IMR-90 (cell line): ENCODE measurements around the gene KHNYN. TPM values are rescaled to one million over a fixed set of nuclear protein-coding genes. Genes with fewer than 3 reads are reported as not detected.

Experiments used
- ATAC-seq: fragments of 200-7000 bp; cut with Tn5 transposase; 2 replicates; pipeline ENCODE4 v1.9.1; 2020; ENCODE audit warnings: low read depth, mild to moderate bottlenecking, moderate library complexity
- BruUV-seq: library from RNA; stranded (reverse); fragments of 400-500 nt; replicated peaks from 2 replicates; lab custom pipeline; 2021; lab: Mats Ljungman, UMichigan
- CTCF ChIA-PET: fragments of 300-600 bp; formaldehyde crosslinking; extraction: SDS; loops from one replicate; lab custom pipeline; 2021; ENCODE audit warnings: antibody characterized with exemption; lab: Yijun Ruan, JAX
- POLR2A ChIA-PET: fragments of 300-600 bp; sonication (Branson Sonifier 250); formaldehyde crosslinking; loops from one replicate; lab custom pipeline; 2022; ENCODE audit warnings: antibody characterized with exemption; ENCODE audit not compliant: unreplicated experiment; lab: Charles Lee
- DNase-seq: peaks from one replicate; pipeline ENCODE4 v3.0.0; 2013
- H2AFZ ChIP-seq: replicated peaks from 2 replicates; pipeline ENCODE3; 2013; ENCODE audit warnings: low read length, mild to moderate bottlenecking; ENCODE audit not compliant: poor library complexity
- H2AK5ac ChIP-seq: 2 replicates; pipeline ENCODE4 v1.6.1; 2013; ENCODE audit warnings: low read depth, low read length, inconsistent platforms
- H2AK9ac ChIP-seq: replicated peaks from 2 replicates; pipeline ENCODE3; 2013; ENCODE audit warnings: mild to moderate bottlenecking, low read depth, low read length, moderate library complexity; ENCODE audit not compliant: poor library complexity
- H2BK120ac ChIP-seq: 2 replicates; pipeline ENCODE4 v1.6.1; 2013; ENCODE audit warnings: low read depth, low read length, inconsistent platforms
- H2BK15ac ChIP-seq: 3 replicates; pipeline ENCODE4 v1.6.1; 2013; ENCODE audit warnings: low read depth, low read length, inconsistent platforms
- H2BK20ac ChIP-seq: 2 replicates; pipeline ENCODE4 v1.6.1; 2013; ENCODE audit warnings: low read depth, mild to moderate bottlenecking, inconsistent platforms, low read length, moderate library complexity
- H2BK5ac ChIP-seq: 2 replicates; pipeline ENCODE4 v1.6.1; 2013; ENCODE audit warnings: mild to moderate bottlenecking, low read depth, low read length, inconsistent platforms; ENCODE audit not compliant: poor library complexity, severe bottlenecking
- H3K14ac ChIP-seq: replicated peaks from 2 replicates; pipeline ENCODE4 v1.6.1; 2013; ENCODE audit warnings: low read depth, low read length, inconsistent platforms
- H3K18ac ChIP-seq: 2 replicates; pipeline ENCODE4 v1.6.1; 2013; ENCODE audit warnings: low read depth, low read length, control low read depth
- H3K23ac ChIP-seq: 2 replicates; pipeline ENCODE4 v1.6.1; 2013; ENCODE audit warnings: low read depth, low read length, inconsistent platforms
- H3K27ac ChIP-seq: 2 replicates; pipeline ENCODE4 v1.5.1; 2013; ENCODE audit warnings: mild to moderate bottlenecking, control low read depth, low read length; ENCODE audit not compliant: insufficient read depth
- H3K27me3 ChIP-seq: 2 replicates; pipeline ENCODE4 v1.6.1; 2013; ENCODE audit warnings: low read length; ENCODE audit not compliant: control insufficient read depth, insufficient read depth
- H3K36me3 ChIP-seq: 2 replicates; pipeline ENCODE4 v1.6.1; 2013; ENCODE audit warnings: low read length, mixed read lengths; ENCODE audit not compliant: control insufficient read depth, insufficient read depth
- H3K4ac ChIP-seq: 2 replicates; pipeline ENCODE4 v1.6.1; 2013; ENCODE audit warnings: low read depth, low read length, inconsistent platforms
- H3K4me1 ChIP-seq: 2 replicates; pipeline ENCODE4 v1.6.1; 2013; ENCODE audit warnings: low read length, mixed read lengths; ENCODE audit not compliant: control insufficient read depth, insufficient read depth
- H3K4me2 ChIP-seq: 2 replicates; pipeline ENCODE4 v1.6.1; 2013; ENCODE audit warnings: low read depth, mild to moderate bottlenecking, control low read depth, low read length, moderate library complexity
- H3K4me3 ChIP-seq: 2 replicates; pipeline ENCODE4 v1.5.1; 2013; ENCODE audit warnings: low read depth, mild to moderate bottlenecking, control low read depth, low read length, moderate library complexity; ENCODE audit not compliant: insufficient read depth
- H3K56ac ChIP-seq: 2 replicates; pipeline ENCODE4 v1.6.1; 2013; ENCODE audit warnings: low read length, inconsistent platforms; ENCODE audit not compliant: insufficient read depth; ENCODE audit errors: extremely low read depth
- H3K79me1 ChIP-seq, 2 experiments: 2 replicates each; pipeline ENCODE4 v1.6.1; 2013; ENCODE audit warnings: low read length in 2 of 2, inconsistent platforms in 1 of 2, low read depth in 1 of 2
- H3K9ac ChIP-seq: 2 replicates; pipeline ENCODE4 v1.6.1; 2013; ENCODE audit warnings: low read depth, low read length, control low read depth
- H3K9me1 ChIP-seq: 2 replicates; pipeline ENCODE4 v1.6.1; 2013; ENCODE audit warnings: low read length, inconsistent platforms; ENCODE audit not compliant: insufficient read depth
- H3K9me3 ChIP-seq: 2 replicates; pipeline ENCODE4 v1.6.1; 2013; ENCODE audit warnings: low read length; ENCODE audit not compliant: control insufficient read depth, insufficient read depth
- H4K20me1 ChIP-seq: 2 replicates; pipeline ENCODE4 v1.6.1; 2013; ENCODE audit warnings: low read length, inconsistent platforms; ENCODE audit not compliant: insufficient read depth
- H4K5ac ChIP-seq: 2 replicates; pipeline ENCODE4 v1.6.1; 2013; ENCODE audit warnings: mild to moderate bottlenecking, low read depth, low read length, control low read depth
- H4K8ac ChIP-seq, 2 experiments: 2 replicates each; pipeline ENCODE4 v1.6.1; 2013; ENCODE audit warnings: low read depth in 2 of 2, low read length in 2 of 2, control low read depth in 1 of 2, inconsistent platforms in 1 of 2
- H4K91ac ChIP-seq: 2 replicates; pipeline ENCODE4 v1.6.1; 2013; ENCODE audit warnings: low read depth, low read length, inconsistent platforms; ENCODE audit not compliant: insufficient read depth
- BHLHE40 ChIP-seq: fragments of 150-350 bp; IDR thresholded peaks from 2 replicates; pipeline ENCODE4 v1.6.1; 2016; ENCODE audit warnings: mild to moderate bottlenecking, low read depth, low read length
- CHD1 ChIP-seq: IDR thresholded peaks from 2 replicates; pipeline ENCODE4 v1.6.1; 2012; ENCODE audit warnings: low read depth, low read length, improper control_type of control experiment
- MAZ ChIP-seq: IDR thresholded peaks from 2 replicates; pipeline ENCODE4 v1.6.1; 2012; ENCODE audit warnings: low read depth, mild to moderate bottlenecking, low read length, improper control_type of control experiment, moderate library complexity, borderline replicate concordance
- NFE2L2 ChIP-seq: fragments of 150-350 bp; IDR thresholded peaks from 2 replicates; pipeline ENCODE4 v1.6.1; 2016; ENCODE audit warnings: low read depth, mild to moderate bottlenecking, low read length
- POLR2A ChIP-seq: IDR thresholded peaks from 2 replicates; pipeline ENCODE4 v1.6.1; 2012; ENCODE audit warnings: mild to moderate bottlenecking, low read depth, low read length
- WGBS, 2 experiments: methylation state at CpG; one replicate each; pipeline versions ENCODE4 v1.1.5 to v1.1.7; 2013; ENCODE audit warnings: missing lambda C conversion rate in 2 of 2; ENCODE audit not compliant: insufficient read length in 1 of 2; ENCODE audit errors: extremely low coverage in 2 of 2; 5-methylcytosine and 5-hydroxymethylcytosine counted together
- dilution Hi-C: fragments of 300-500 bp; cut with HindIII; formaldehyde crosslinking; loops from one replicate; pipeline ENCODE4 v1.14.3; 2018; ENCODE audit warnings: low sequenced_read_pairs; ENCODE audit not compliant: unreplicated experiment
- in situ Hi-C: fragments of 300-500 bp; cut with MboI; formaldehyde crosslinking; loops from 3 replicates; pipeline ENCODE4 v1.14.3; 2019; ENCODE audit warnings: low sequenced_read_pairs, inconsistent platforms, mixed read lengths
- intact Hi-C: fragments of 100-400 bp; cut with micrococcal nuclease; formaldehyde crosslinking; loops from 2 replicates; pipeline ENCODE4 v1.10.0; 2022
- polyA plus RNA-seq, 3 experiments: library from polyadenylated mRNA; depleted of rRNA; stranded (reverse); fragments of >200 nt; gene quantifications; 2 replicates each; pipeline ENCODE4 v1.2.3, GENCODE V29; 2012; ENCODE audit warnings: low replicate concordance in 1 of 3
- total RNA-seq: library from RNA; depleted of rRNA; stranded (reverse); fragments of >200 nt; gene quantifications from 2 replicates; pipeline ENCODE4 v1.2.3, GENCODE V29; 2012

The KHNYN gene
- total and polyA plus RNA-seq, 2 of the 4 experiments (the other 2 are of a cell fraction): 18.9 to 24.4 TPM

DNA sequence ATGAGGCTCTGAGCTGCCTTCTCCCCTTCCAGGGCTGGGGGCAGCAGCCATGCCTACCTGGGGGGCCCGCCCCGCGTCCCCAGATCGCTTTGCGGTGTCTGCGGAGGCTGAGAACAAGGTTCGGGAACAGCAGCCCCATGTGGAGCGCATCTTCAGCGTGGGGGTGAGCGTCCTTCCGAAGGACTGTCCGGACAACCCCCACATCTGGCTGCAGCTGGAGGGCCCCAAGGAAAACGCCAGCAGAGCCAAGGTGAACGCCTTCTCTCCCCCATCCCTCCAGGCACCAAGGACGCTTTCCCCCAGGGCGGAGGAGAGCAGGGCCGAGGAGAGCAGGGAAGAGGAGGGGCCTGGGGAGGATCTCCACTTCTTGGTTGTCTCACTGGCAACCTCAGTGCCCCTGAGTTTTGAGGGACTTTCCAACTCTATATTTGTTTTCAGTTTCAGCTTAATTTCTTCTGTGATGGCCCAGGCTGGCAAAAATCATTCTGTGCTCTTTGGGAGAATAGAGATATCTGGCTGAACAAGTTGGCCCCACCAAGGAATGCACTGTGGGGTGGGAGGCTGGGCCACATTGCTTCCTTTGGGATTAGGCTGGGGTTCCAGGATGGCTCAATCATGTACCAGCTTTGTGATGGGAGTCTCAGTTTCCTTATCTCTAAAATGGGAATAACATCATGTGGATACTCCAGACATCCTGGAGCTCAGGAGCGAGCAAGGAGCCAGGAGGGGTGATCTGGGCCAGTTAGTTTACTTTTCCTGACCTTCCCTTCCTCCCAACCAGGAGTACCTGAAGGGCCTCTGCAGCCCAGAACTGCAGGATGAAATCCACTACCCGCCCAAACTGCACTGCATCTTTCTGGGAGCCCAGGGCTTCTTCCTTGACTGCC, 1.2 kb downstream of the KHNYN start:
- Histone ChIP-seq H4K5ac (peak overlapping the region; percentile 95), H3K9me1 (peaks cover 5% of the 10 kb centered on the region), H2BK5ac (peak overlapping the region; percentile 88), H3K4ac (peak overlapping the region; percentile 99), H4K20me1 (peaks cover 20% of the 10 kb centered on the region), H4K8ac (peak overlapping the region; percentile 68 to 93), H3K14ac (peak overlapping the region; percentile 95), H3K27ac (peak overlapping the region; percentile 91), H3K9ac (peak overlapping the region; percentile 98), H2BK15ac (peak overlapping the region; percentile 59; the same call in 2 of the 3 replicates), H3K4me1 (peaks cover 18% of the 10 kb centered on the region; the same call in 1 of the 2 replicates), H3K36me3 (peaks cover 21% of the 10 kb centered on the region), H3K9me3 (no peaks in the 10 kb centered on the region), H2BK120ac (peak overlapping the region; percentile 83; the same call in 1 of the 2 replicates), H3K23ac (peak overlapping the region; percentile 90), H3K18ac (peak overlapping the region; percentile 85), H3K4me3 (peak overlapping the region; percentile 85), H3K4me2 (peak overlapping the region; percentile 91), H3K56ac (peak overlapping the region; percentile 92), H3K79me1 (peaks cover 22 to 46% of the 10 kb centered on the region in 2 experiments), H2AK5ac (peak overlapping the region; percentile 100), H2AK9ac (peak overlapping the region; percentile 100), H2AFZ (peak overlapping the region; percentile 95), H4K91ac (peak overlapping the region; percentile 95), H2BK20ac (0 out of 2 replicates have a peak overlapping the region, but pooled peaks have one; percentile 6), H3K27me3 (no peaks in the 10 kb centered on the region)
- no peak for TF ChIP-seq NFE2L2
- 0 out of 2 replicates have a peak, but pooled peaks have one; percentile 35 for TF ChIP-seq CHD1
- TF ChIP-seq POLR2A: no peak; the same call in 1 of the 2 replicates
- TF ChIP-seq BHLHE40: no peak
- TF ChIP-seq MAZ: peak; percentile 38; the same call in 1 of the 2 replicates
- ATAC-seq (peak; percentile 27), DNase-seq (peak; percentile 59)
- intact Hi-C loops (loop anchor here (1.0 to 10.0 kb wide), 4 partner anchors 66 to 216 kb away; partner anchors contain the start of genes CHMP4A, MDP1 and TINF2), in situ Hi-C loops (loop anchor here (10.0 to 25.0 kb wide), 4 partner anchors 66 to 1119 kb away; partner anchors contain the start of genes BCL2L2, FITM1, GMPR2 and NEDD8), dilution Hi-C loops (no loop called here)
- 24% methylated on average over 5 of the region's 19 CpGs; no CpG with 5 or more reads in 1 of the 2 experiments for WGBS, 2 experiments
- BruUV-seq: TSS peak; percentile 28
- ChIA-PET CTCF (interaction anchor here (0.5 to 3.3 kb wide), 20 partner anchors 9 to 481 kb away, joined by 3 to 63 read pairs (median 4); partner anchors contain the start of genes ADCY4, CIDEB and NYNRIN), POLR2A (interaction anchor here (0.6 to 1.5 kb wide), 5 partner anchors 11 to 104 kb away, joined by 3 to 7 read pairs (median 5); partner anchors contain the start of gene NYNRIN)
